HEK293 (cell line): ENCODE measurements around the gene GNB1.

ENCODE experiments used
- CTCF ChIA-PET: fragments of 350-600 bp; formaldehyde crosslinking; extraction: SDS; loops from one replicate; lab custom pipeline; 2021; ENCODE audit warnings: antibody characterized with exemption; lab: Yijun Ruan, JAX
- POLR2A ChIA-PET: fragments of 300-600 bp; formaldehyde crosslinking; extraction: SDS; loops from one replicate; lab custom pipeline; 2020; ENCODE audit warnings: antibody characterized with exemption, inconsistent platforms; lab: Yijun Ruan, JAX
- H3K27ac ChIP-seq: fragments of 200-500 bp; sonication (Bioruptor generic); 2 replicates; pipeline ENCODE4 v1.5.1; 2014; ENCODE audit warnings: low read depth, low read length, control low read depth, inconsistent platforms; ENCODE audit errors: extremely low read depth
- H3K36me3 ChIP-seq, 2 experiments: fragments of 200-500 bp in 1 of 2; sonication (Bioruptor generic) in 1 of 2; 1 replicate in 1 of 2; 2 replicates in 1 of 2; pipeline ENCODE4 v1.5.1; 2014 to 2017; ENCODE audit warnings: inconsistent platforms in 2 of 2, low read length in 2 of 2; ENCODE audit not compliant: control insufficient read depth in 2 of 2, insufficient read depth in 1 of 2
- H3K4me1 ChIP-seq: fragments of 200-500 bp; sonication (Bioruptor generic); 2 replicates; pipeline ENCODE4 v1.5.1; 2014; ENCODE audit warnings: mild to moderate bottlenecking, low read length, inconsistent platforms; ENCODE audit not compliant: control insufficient read depth, insufficient read depth
- H3K4me3 ChIP-seq: 2 replicates; pipeline ENCODE4 v1.5.1; 2011; ENCODE audit warnings: low read depth, mild to moderate bottlenecking, control low read depth, low read length, moderate library complexity
- H3K9me3 ChIP-seq: fragments of 200-500 bp; sonication (Bioruptor generic); 2 replicates; pipeline ENCODE4 v1.5.1; 2014; ENCODE audit warnings: low read depth, low read length, inconsistent platforms; ENCODE audit not compliant: control insufficient read depth, insufficient read depth
- EGR2 ChIP-seq: fragments of 450-650 bp; formaldehyde crosslinking; IDR thresholded peaks from 2 replicates; pipeline ENCODE4 v1.5.1; 2016; ENCODE audit warnings: low read depth, missing biosample characterization, missing genetic modification characterization
- HIC1 ChIP-seq: fragments of 450-650 bp; formaldehyde crosslinking; IDR thresholded peaks from 2 replicates; pipeline ENCODE4 v1.5.1; 2016; ENCODE audit warnings: missing biosample characterization, missing genetic modification characterization
- HOXA7 ChIP-seq: sonication (generic); formaldehyde crosslinking; IDR thresholded peaks from 2 replicates; pipeline ENCODE4 v1.8.1; 2022; ENCODE audit warnings: missing genetic modification reagents, borderline replicate concordance
- SP2 ChIP-seq: fragments of 450-650 bp; formaldehyde crosslinking; IDR thresholded peaks from 2 replicates; pipeline ENCODE4 v1.5.1; 2016; ENCODE audit warnings: missing biosample characterization, missing genetic modification characterization
- ZBTB20 ChIP-seq: fragments of 450-650 bp; formaldehyde crosslinking; IDR thresholded peaks from 2 replicates; pipeline ENCODE4 v1.5.1; 2016; ENCODE audit warnings: missing biosample characterization, missing genetic modification characterization
- ZBTB7A ChIP-seq: fragments of 450-650 bp; formaldehyde crosslinking; IDR thresholded peaks from 2 replicates; pipeline ENCODE4 v1.5.1; 2016; ENCODE audit warnings: low read depth, missing biosample characterization, missing genetic modification characterization
- ZBTB8A ChIP-seq: fragments of 450-650 bp; formaldehyde crosslinking; IDR thresholded peaks from 2 replicates; pipeline ENCODE4 v1.5.1; 2016; ENCODE audit warnings: missing biosample characterization, missing genetic modification characterization
- ZFHX2 ChIP-seq: fragments of 450-650 bp; formaldehyde crosslinking; conservative IDR thresholded peaks from 2 replicates; pipeline ENCODE4 v1.5.1; 2016; ENCODE audit warnings: missing biosample characterization, missing genetic modification characterization
- ZNF114 ChIP-seq: fragments of 450-650 bp; formaldehyde crosslinking; IDR thresholded peaks from 2 replicates; pipeline ENCODE4 v1.5.0; 2017; ENCODE audit warnings: missing biosample characterization, missing genetic modification characterization
- ZNF23 ChIP-seq: fragments of 450-650 bp; formaldehyde crosslinking; IDR thresholded peaks from 2 replicates; pipeline ENCODE4 v1.5.1; 2016; ENCODE audit warnings: missing biosample characterization, missing genetic modification characterization, borderline replicate concordance
- ZNF274 ChIP-seq, 2 experiments: fragments of 200-500 bp in 1 of 2; fragments of 450-650 bp in 1 of 2; sonication (Bioruptor generic) in 1 of 2; formaldehyde crosslinking in 1 of 2; IDR thresholded peaks; 2 replicates each; pipeline versions ENCODE4 v1.5.1 to v1.6.1; 2014 to 2016; ENCODE audit warnings: borderline replicate concordance in 1 of 2, inconsistent platforms in 1 of 2, low read length in 1 of 2, missing biosample characterization in 1 of 2, missing genetic modification characterization in 1 of 2
- ZNF280D ChIP-seq: fragments of 450-650 bp; formaldehyde crosslinking; IDR thresholded peaks from 2 replicates; pipeline ENCODE4 v1.5.1; 2016; ENCODE audit warnings: missing biosample characterization, missing genetic modification characterization
- ZNF350 ChIP-seq: fragments of 450-650 bp; formaldehyde crosslinking; IDR thresholded peaks from 2 replicates; pipeline ENCODE4 v1.5.0; 2017; ENCODE audit warnings: missing biosample characterization, mild to moderate bottlenecking, missing genetic modification characterization
- ZNF529 ChIP-seq: fragments of 450-650 bp; formaldehyde crosslinking; IDR thresholded peaks from 2 replicates; pipeline ENCODE4 v1.5.1; 2017; ENCODE audit warnings: missing genetic modification characterization, missing biosample characterization; ENCODE audit not compliant: insufficient replicate concordance
- ZNF664 ChIP-seq: fragments of 450-650 bp; formaldehyde crosslinking; IDR thresholded peaks from 2 replicates; pipeline ENCODE4 v1.5.1; 2016; ENCODE audit warnings: missing biosample characterization, missing genetic modification characterization
- ZNF670 ChIP-seq: fragments of 450-650 bp; formaldehyde crosslinking; IDR thresholded peaks from 2 replicates; pipeline ENCODE4 v1.5.1; 2016; ENCODE audit warnings: missing biosample characterization, missing genetic modification characterization, low read depth
- ZNF677 ChIP-seq: fragments of 450-650 bp; IDR thresholded peaks from 2 replicates; pipeline ENCODE4 v1.5.0; 2018; ENCODE audit warnings: missing biosample characterization, mild to moderate bottlenecking, missing genetic modification characterization, moderate library complexity
- ZNF747 ChIP-seq: fragments of 450-650 bp; formaldehyde crosslinking; IDR thresholded peaks from 2 replicates; pipeline ENCODE4 v1.5.1; 2016; ENCODE audit warnings: missing biosample characterization, missing genetic modification characterization
- ZSCAN30 ChIP-seq: fragments of 450-650 bp; IDR thresholded peaks from 2 replicates; pipeline ENCODE4 v1.5.1; 2018; ENCODE audit warnings: missing biosample characterization, mild to moderate bottlenecking, missing genetic modification characterization, moderate library complexity
- ZSCAN5A ChIP-seq: fragments of 450-650 bp; formaldehyde crosslinking; IDR thresholded peaks from 2 replicates; pipeline ENCODE4 v1.5.1; 2016; ENCODE audit warnings: missing biosample characterization, missing genetic modification characterization

GNB1 gene

GRCh38 chr1:1917995-1918900 lies 27.4 kb upstream of the GNB1 start:
- ChIA-PET CTCF (interaction anchor here (0.9 to 1.0 kb wide), 2 partner anchors 9 to 128 kb away, joined by 3 read pairs; no protein-coding TSS in a partner anchor), POLR2A (no interaction called here)
- Histone ChIP-seq H3K27ac (peak overlapping the region; percentile 21; the same call in 1 of the 2 replicates), H3K9me3 (no peaks in the 10 kb centered on the region), H3K36me3 (no peaks in the 10 kb centered on the region), H3K4me3 (peak overlapping the region; percentile 43), H3K4me1 (no peaks in the 10 kb centered on the region)
- TF ChIP-seq ZNF350 (tag by site-specific recombination) = no peak
- 0 out of 2 replicates have a peak, but pooled peaks have one; percentile 1 for TF ChIP-seq ZBTB8A (tag by site-specific recombination)
- no peak for TF ChIP-seq ZBTB7A (tag by site-specific recombination)
- 0 out of 2 replicates have a peak, but pooled peaks have one; percentile 19 for TF ChIP-seq HIC1 (tag by site-specific recombination)
- 0 out of 2 replicates have a peak, but pooled peaks have one; percentile 20 for TF ChIP-seq ZFHX2 (tag by site-specific recombination)

- no peak overlapping the region for H3K27ac ChIP-seq
- TF ChIP-seq ZBTB20 (no peak), HOXA7 (CRISPR knock-in tag) (no peak), ZBTB8A (tag by site-specific recombination) (0 out of 2 replicates have a peak, but pooled peaks have one; percentile 13), ZNF747 (tag by site-specific recombination) (no peak), ZNF114 (tag by site-specific recombination) (no peak)
- H3K4me3 ChIP-seq = no peak overlapping the region
- no peaks in the 10 kb centered on the region for H3K9me3 ChIP-seq
- H3K36me3 ChIP-seq = no peaks in the 10 kb centered on the region
- CTCF ChIA-PET = interaction anchor here (0.9 to 1.0 kb wide), 2 partner anchors 9 to 129 kb away, joined by 3 read pairs; no protein-coding TSS in a partner anchor
- no peaks in the 10 kb centered on the region for H3K4me1 ChIP-seq
- POLR2A ChIA-PET = no interaction called here
These were observed 26.6 kb upstream of the GNB1 start for GRCh38 chr1:1917304-1917976.

GRCh38 chr1:1916851-1917251 lies 26.0 kb upstream of the GNB1 start:
- H3K9me3 ChIP-seq = no peaks in the 10 kb centered on the region
- no peaks in the 10 kb centered on the region for H3K36me3 ChIP-seq
- H3K4me1 ChIP-seq = no peaks in the 10 kb centered on the region
- ChIA-PET CTCF (no interaction called here), POLR2A (no interaction called here)
- no peak overlapping the region for H3K4me3 ChIP-seq
- H3K27ac ChIP-seq = no peak overlapping the region
- TF ChIP-seq EGR2 (tag by site-specific recombination) = peak; percentile 71
- no peak for TF ChIP-seq ZNF664 (tag by site-specific recombination)
- no peak for TF ChIP-seq ZNF23 (tag by site-specific recombination)
- TF ChIP-seq ZNF280D (tag by site-specific recombination) = no peak
- no peak for TF ChIP-seq ZSCAN5A (tag by site-specific recombination)
- no peak for TF ChIP-seq ZNF677 (tag by site-specific recombination)
- TF ChIP-seq ZNF529 (tag by site-specific recombination) = no peak
- no peak for TF ChIP-seq ZSCAN30 (tag by site-specific recombination)
- TF ChIP-seq SP2 (tag by site-specific recombination) = peak; percentile 33
- TF ChIP-seq ZNF670 (tag by site-specific recombination) = no peak
- TF ChIP-seq ZNF274 (IDR thresholded peaks at IDR 0.05; ENCODE audit: low read length) = no peak
- TF ChIP-seq ZNF274 (tag by site-specific recombination; IDR thresholded peaks at IDR 0.05; ENCODE audit: borderline replicate concordance) = no peak
